ENCODE results near the gene SND1. TPM values are rescaled to one million over a fixed set of nuclear protein-coding genes. Genes with fewer than 3 reads are reported as not detected.

SND1 gene
- total and polyA plus RNA-seq, 4 donors = 50.3 to 150 (median 105) TPM

DNA sequence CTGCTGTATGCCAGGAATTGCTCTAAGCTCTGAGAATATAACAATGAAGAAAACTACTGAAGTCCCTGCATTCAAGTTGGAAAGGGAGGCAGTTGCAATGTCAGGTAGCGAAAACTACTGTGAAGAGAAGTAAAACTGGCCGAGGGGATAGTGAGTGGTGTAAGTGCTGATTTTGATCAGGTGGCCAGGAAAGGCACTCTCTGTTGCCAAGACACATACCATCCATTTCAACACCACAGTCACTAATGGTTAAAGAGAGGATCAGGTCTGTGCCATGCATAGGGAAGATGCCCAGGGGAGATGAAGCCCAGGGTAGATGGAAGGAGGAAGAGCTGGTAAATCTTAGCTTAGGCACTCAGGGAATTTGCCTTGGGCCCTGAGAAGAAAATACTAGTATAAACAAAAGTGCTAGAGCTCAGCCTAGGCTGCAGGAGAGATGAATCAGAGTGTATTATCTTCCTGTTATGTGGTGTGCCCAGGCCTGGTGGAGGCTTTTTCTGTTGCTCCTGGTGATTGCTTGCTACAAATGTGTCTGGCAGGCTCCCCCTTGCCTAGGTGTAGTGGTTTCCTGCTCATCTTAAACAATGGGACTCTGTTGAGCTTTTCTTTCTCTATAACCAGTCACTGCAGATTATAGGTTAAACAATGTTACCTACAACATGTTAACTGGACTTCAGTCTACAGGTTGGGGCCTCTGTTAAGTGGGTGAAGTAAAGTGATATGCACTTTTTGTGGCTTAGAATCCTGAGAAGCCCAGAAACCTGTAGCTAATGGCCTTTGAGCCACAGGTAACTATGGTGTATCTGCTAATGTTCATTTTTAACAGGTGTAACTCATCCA, 253.7 kb downstream of the SND1 start:
- Histone ChIP-seq H3K9me3 (ENCODE audit: control insufficient read depth, low read length) (no peaks in the 10 kb centered on the region), H3K4me3 (ENCODE audit: low read length in 2 of 2) (no peak overlapping the region), H3K4me1 (ENCODE audit: control insufficient read depth in 1 of 2, insufficient read depth in 2 of 2, low read length in 2 of 2) (peaks cover 0 to under 1% of the 10 kb centered on the region in 2 donors), H3K36me3 (ENCODE audit: control insufficient read depth in 1 of 2, insufficient read depth in 2 of 2, low read length in 1 of 2) (peaks cover 0 to 6% of the 10 kb centered on the region in 2 donors), H3K27ac (ENCODE audit: low read depth in 1 of 2, low read length in 2 of 2) (no peak overlapping the region), H3K27me3 (ENCODE audit: control insufficient read depth in 1 of 2, insufficient read depth in 2 of 2, low read length in 1 of 2) (no peaks in the 10 kb centered on the region)
- ATAC-seq (ENCODE audit: low FRiP score) (no peak), DNase-seq (no peak)
- 88 to 95% methylated on average over 2 of the region's 2 CpGs for WGBS, 2 donors
- intact Hi-C loops (cut with DNase I) = no loop called here

GRCh38 chr7:127907110-127908040, 255.4 kb downstream of the SND1 start:
- H3K27me3 ChIP-seq (ENCODE audit: control insufficient read depth in 1 of 2, insufficient read depth in 2 of 2, low read length in 1 of 2) = no peaks in the 10 kb centered on the region
- DNase-seq (no peak), ATAC-seq (ENCODE audit: low FRiP score) (no peak)

DNA sequence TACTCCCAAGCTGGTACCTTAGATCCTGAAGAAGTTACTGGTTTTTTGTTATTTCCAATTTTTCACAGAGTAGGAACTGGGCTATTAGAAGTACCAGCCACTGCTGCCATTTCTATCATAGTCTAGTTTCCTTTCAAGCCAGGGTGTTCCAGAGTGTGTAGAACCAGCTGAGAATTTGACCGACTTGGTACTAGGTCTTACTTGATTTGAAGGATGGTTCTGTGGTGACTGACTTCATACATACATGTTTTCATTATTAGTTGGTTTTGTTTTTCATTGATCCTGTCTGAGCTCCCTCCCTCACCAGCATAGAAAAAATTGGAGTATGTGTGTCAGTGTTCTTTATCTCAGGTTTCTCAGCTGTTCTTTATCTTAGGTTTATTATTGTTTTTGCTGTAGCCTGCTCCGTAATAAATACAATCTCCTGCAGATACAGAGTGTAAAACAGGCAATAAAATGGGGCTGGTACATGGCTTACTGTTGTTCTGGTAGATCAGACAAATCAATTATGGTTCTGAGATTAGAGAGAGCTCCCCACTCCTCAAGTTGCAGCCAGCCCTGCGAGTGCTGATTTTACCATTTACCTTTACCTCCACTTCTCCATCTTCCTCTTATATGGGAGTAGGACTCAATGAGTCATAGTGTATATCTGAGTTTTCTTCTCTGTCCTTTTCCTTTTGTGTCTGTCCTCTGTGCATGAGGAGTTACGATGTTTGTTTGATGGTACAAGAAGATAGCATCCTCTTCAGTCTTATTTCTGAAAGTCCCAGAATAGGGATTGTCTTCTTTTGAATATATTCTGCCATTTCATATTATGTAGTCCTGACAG, 256.6 kb downstream of the SND1 start:
- ATAC-seq (ENCODE audit: low FRiP score) = no peak
- H3K9me3 ChIP-seq (ENCODE audit: control insufficient read depth, low read length) = no peaks in the 10 kb centered on the region
- no peak overlapping the region for H3K27ac ChIP-seq (ENCODE audit: low read depth in 1 of 2, low read length in 2 of 2)
- no peak for DNase-seq
- WGBS, 2 donors = 94 to 95% methylated on average over 4 of the region's 4 CpGs
- H3K36me3 ChIP-seq (ENCODE audit: control insufficient read depth in 1 of 2, insufficient read depth in 2 of 2, low read length in 1 of 2) = peaks cover 0 to 6% of the 10 kb centered on the region in 2 donors
- no peaks in the 10 kb centered on the region for H3K27me3 ChIP-seq (ENCODE audit: control insufficient read depth in 1 of 2, insufficient read depth in 2 of 2, low read length in 1 of 2)
- intact Hi-C loops (cut with DNase I) = no loop called here
- no peak overlapping the region for H3K4me3 ChIP-seq (ENCODE audit: low read length in 2 of 2)
- H3K4me1 ChIP-seq (ENCODE audit: control insufficient read depth in 1 of 2, insufficient read depth in 2 of 2, low read length in 2 of 2) = peaks cover 0 to 4% of the 10 kb centered on the region in 2 donors

More at GRCh38 chr7:127907110-127908040, 255.4 kb downstream of the SND1 start:
- Histone ChIP-seq H3K4me1 (ENCODE audit: control insufficient read depth in 1 of 2, insufficient read depth in 2 of 2, low read length in 2 of 2) (peaks cover 0 to 4% of the 10 kb centered on the region in 2 donors), H3K27ac (ENCODE audit: low read depth in 1 of 2, low read length in 2 of 2) (no peak overlapping the region), H3K9me3 (ENCODE audit: control insufficient read depth, low read length) (no peaks in the 10 kb centered on the region), H3K36me3 (ENCODE audit: control insufficient read depth in 1 of 2, insufficient read depth in 2 of 2, low read length in 1 of 2) (peaks cover 0 to 6% of the 10 kb centered on the region in 2 donors), H3K4me3 (ENCODE audit: low read length in 2 of 2) (no peak overlapping the region)
- 92% methylated on average over 6 of the region's 6 CpGs for WGBS, 2 donors
- intact Hi-C loops (cut with DNase I) = no loop called here

DNA sequence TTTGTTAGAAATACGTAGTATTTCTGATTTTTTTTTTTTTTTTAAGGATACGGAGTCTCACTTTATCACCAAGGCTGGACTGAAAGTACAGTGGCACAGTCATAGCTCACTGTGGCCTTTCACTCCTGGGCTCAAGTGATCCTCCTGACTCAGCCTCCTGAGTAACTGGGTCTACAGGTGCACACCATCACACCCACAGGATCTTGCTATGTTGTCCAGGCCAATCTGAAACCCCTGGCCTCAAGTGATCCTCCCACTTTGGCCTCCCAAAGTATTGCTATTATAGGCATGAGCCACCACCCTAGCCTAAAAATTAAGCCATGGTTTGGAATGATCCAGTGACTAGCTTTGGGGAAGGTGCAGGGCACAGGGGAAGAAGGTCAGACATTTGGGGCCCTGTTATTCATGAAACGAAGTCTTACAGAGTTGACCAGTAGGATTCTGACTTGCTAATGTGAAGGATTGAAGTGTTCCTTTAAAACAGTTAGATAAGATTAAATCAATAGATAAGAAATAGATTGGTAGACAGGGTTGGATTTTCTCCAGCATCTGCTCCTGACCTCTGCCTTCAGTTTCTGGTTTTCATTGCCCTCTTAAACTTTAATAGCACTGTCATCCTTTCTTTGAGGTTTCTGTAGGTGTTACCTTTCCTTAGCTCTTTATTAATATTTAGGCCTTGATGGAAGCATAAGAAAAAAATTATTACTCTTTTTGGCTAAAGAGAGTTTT, 257.6 kb downstream of the SND1 start:
- Histone ChIP-seq H3K9me3 (ENCODE audit: control insufficient read depth, low read length) (no peaks in the 10 kb centered on the region), H3K4me1 (ENCODE audit: control insufficient read depth in 1 of 2, insufficient read depth in 2 of 2, low read length in 2 of 2) (peaks cover 0 to 4% of the 10 kb centered on the region in 2 donors), H3K36me3 (ENCODE audit: control insufficient read depth in 1 of 2, insufficient read depth in 2 of 2, low read length in 1 of 2) (peaks cover 0 to 6% of the 10 kb centered on the region in 2 donors), H3K27ac (ENCODE audit: low read depth in 1 of 2, low read length in 2 of 2) (no peak overlapping the region), H3K4me3 (ENCODE audit: low read length in 2 of 2) (no peak overlapping the region), H3K27me3 (ENCODE audit: control insufficient read depth in 1 of 2, insufficient read depth in 2 of 2, low read length in 1 of 2) (no peaks in the 10 kb centered on the region)
- 94% methylated on average over 3 of the region's 3 CpGs for WGBS, 2 donors
- no peak for ATAC-seq (ENCODE audit: low FRiP score)
- intact Hi-C loops (cut with DNase I) = no loop called here
- DNase-seq = no peak

DNA sequence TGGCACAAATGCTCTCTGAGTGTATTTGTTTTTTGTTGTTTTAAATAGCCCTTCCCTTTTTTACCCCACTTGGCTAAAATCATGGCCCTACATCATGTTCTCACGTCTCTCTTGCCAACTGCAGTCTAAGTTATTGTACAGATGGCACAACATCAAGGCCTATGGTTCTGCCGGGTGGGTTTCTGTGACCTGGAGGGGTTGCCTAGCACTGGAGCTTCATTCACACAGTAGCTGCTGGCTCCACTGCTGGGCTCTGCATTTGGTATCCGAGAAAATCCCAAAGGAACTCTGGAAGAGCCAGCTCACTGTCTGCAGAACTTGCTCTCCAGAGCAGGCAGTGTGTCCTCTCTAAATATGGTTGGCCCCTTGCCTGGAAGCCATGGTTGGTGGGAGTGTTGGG, 258.7 kb downstream of the SND1 start:
- WGBS, 2 donors = 21 to 22% methylated on average over 3 of the region's 3 CpGs
- H3K4me3 ChIP-seq (ENCODE audit: low read length in 2 of 2) = no peak overlapping the region
- ATAC-seq (ENCODE audit: low FRiP score) (no peak), DNase-seq (no peak)
- no peak overlapping the region for H3K27ac ChIP-seq (ENCODE audit: low read depth in 1 of 2, low read length in 2 of 2)
- H3K4me1 ChIP-seq (ENCODE audit: control insufficient read depth in 1 of 2, insufficient read depth in 2 of 2, low read length in 2 of 2) = peaks cover 0 to 4% of the 10 kb centered on the region in 2 donors
- intact Hi-C loops (cut with DNase I) = no loop called here
- H3K9me3 ChIP-seq (ENCODE audit: control insufficient read depth, low read length) = no peaks in the 10 kb centered on the region
- H3K27me3 ChIP-seq (ENCODE audit: control insufficient read depth in 1 of 2, insufficient read depth in 2 of 2, low read length in 1 of 2) = no peaks in the 10 kb centered on the region
- peaks cover 0 to 6% of the 10 kb centered on the region in 2 donors for H3K36me3 ChIP-seq (ENCODE audit: control insufficient read depth in 1 of 2, insufficient read depth in 2 of 2, low read length in 1 of 2)

DNA sequence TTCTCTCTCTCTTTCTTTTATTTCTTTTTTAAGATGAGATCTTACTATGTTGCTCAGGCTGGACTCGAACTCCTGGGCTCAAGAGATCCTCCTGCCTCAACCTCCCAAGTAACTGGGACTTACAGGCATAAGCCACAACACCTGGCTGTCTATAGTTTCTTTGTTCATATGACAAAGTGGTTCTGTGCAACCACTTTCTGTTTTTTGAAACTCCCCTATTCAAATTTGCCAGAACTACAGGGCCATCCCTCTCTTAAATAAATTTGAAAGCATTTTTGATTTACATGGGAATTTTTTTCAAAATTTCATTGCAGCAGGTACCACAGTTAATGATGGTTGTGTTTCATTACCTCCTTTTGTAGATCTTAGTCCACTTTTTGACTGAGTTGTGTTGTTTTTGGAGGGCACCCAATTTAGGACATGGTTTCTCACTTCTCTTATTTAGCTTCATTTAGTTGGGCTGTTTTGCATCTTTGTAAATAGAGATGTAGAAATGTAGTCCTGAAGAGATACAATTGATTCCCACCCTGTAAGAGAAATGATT, 260.0 kb downstream of the SND1 start:
- no peaks in the 10 kb centered on the region for H3K27me3 ChIP-seq (ENCODE audit: control insufficient read depth in 1 of 2, insufficient read depth in 2 of 2, low read length in 1 of 2)
- 88 to 96% methylated on average over 1 of the region's 1 CpG for WGBS, 2 donors
- H3K9me3 ChIP-seq (ENCODE audit: control insufficient read depth, low read length) = no peaks in the 10 kb centered on the region
- intact Hi-C loops (cut with DNase I) = no loop called here
- no peak overlapping the region for H3K4me3 ChIP-seq (ENCODE audit: low read length in 2 of 2)
- ATAC-seq (ENCODE audit: low FRiP score) (no peak), DNase-seq (no peak)
- no peak overlapping the region for H3K27ac ChIP-seq (ENCODE audit: low read depth in 1 of 2, low read length in 2 of 2)
- no peaks in the 10 kb centered on the region for H3K36me3 ChIP-seq (ENCODE audit: control insufficient read depth in 1 of 2, insufficient read depth in 2 of 2, low read length in 1 of 2)
- H3K4me1 ChIP-seq (ENCODE audit: control insufficient read depth in 1 of 2, insufficient read depth in 2 of 2, low read length in 2 of 2) = peaks cover 0 to 4% of the 10 kb centered on the region in 2 donors

- WGBS, 2 donors = 59 to 66% methylated on average over 2 of the region's 2 CpGs
These were observed 260.9 kb downstream of the SND1 start for GRCh38 chr7:127912901-127913300.

More at GRCh38 chr7:127912901-127913300, 260.9 kb downstream of the SND1 start:
- Histone ChIP-seq H3K4me1 (ENCODE audit: control insufficient read depth in 1 of 2, insufficient read depth in 2 of 2, low read length in 2 of 2) (peaks cover 0 to 4% of the 10 kb centered on the region in 2 donors), H3K27ac (ENCODE audit: low read depth in 1 of 2, low read length in 2 of 2) (no peak overlapping the region), H3K9me3 (ENCODE audit: control insufficient read depth, low read length) (no peaks in the 10 kb centered on the region), H3K27me3 (ENCODE audit: control insufficient read depth in 1 of 2, insufficient read depth in 2 of 2, low read length in 1 of 2) (no peaks in the 10 kb centered on the region), H3K36me3 (ENCODE audit: control insufficient read depth in 1 of 2, insufficient read depth in 2 of 2, low read length in 1 of 2) (no peaks in the 10 kb centered on the region), H3K4me3 (ENCODE audit: low read length in 2 of 2) (no peak overlapping the region)
- DNase-seq (no peak), ATAC-seq (ENCODE audit: low FRiP score) (no peak)
- intact Hi-C loops (cut with DNase I) = no loop called here
